H9 (cell line): ENCODE results near the gene OSR1. TPM values are rescaled to one million over a fixed set of nuclear protein-coding genes. Genes with fewer than 3 reads are reported as not detected.

Experiments
- DNase-seq: peaks from one replicate; pipeline ENCODE4 v3.0.0-alpha.2; 2017
- H2AFZ ChIP-seq: one replicate; pipeline ENCODE4 v1.6.1; 2013; ENCODE audit warnings: mild to moderate bottlenecking, low read length, control low read depth, moderate library complexity
- H2AK5ac ChIP-seq: 2 replicates; pipeline ENCODE4 v1.6.1; 2013; ENCODE audit warnings: low read length, control low read depth, mixed read lengths; ENCODE audit not compliant: insufficient read length
- H2BK120ac ChIP-seq: one replicate; pipeline ENCODE4 v1.6.1; 2013; ENCODE audit warnings: low read depth, mild to moderate bottlenecking, low read length, control low read depth, inconsistent platforms; ENCODE audit not compliant: poor library complexity, severe bottlenecking
- H2BK12ac ChIP-seq: 2 replicates; pipeline ENCODE4 v1.6.1; 2013; ENCODE audit warnings: low read length, control low read depth, mixed read lengths, low read depth; ENCODE audit not compliant: insufficient read length
- H2BK15ac ChIP-seq: 2 replicates; pipeline ENCODE4 v1.6.1; 2013; ENCODE audit warnings: low read depth, low read length, control low read depth
- H2BK20ac ChIP-seq: one replicate; pipeline ENCODE4 v1.6.1; 2013; ENCODE audit warnings: low read depth, mild to moderate bottlenecking, low read length, control low read depth, inconsistent platforms; ENCODE audit not compliant: poor library complexity, severe bottlenecking
- H2BK5ac ChIP-seq: 2 replicates; pipeline ENCODE4 v1.6.1; 2013; ENCODE audit warnings: low read length, control low read depth, mixed read lengths; ENCODE audit not compliant: insufficient read length
- H3K14ac ChIP-seq: 2 replicates; pipeline ENCODE4 v1.6.1; 2013; ENCODE audit warnings: low read length, control low read depth; ENCODE audit not compliant: insufficient read depth
- H3K18ac ChIP-seq: 2 replicates; pipeline ENCODE4 v1.6.1; 2013; ENCODE audit warnings: low read depth, mild to moderate bottlenecking, mixed read lengths, low read length, control low read depth; ENCODE audit not compliant: insufficient read length
- H3K23ac ChIP-seq: 2 replicates; pipeline ENCODE4 v1.6.1; 2013; ENCODE audit warnings: low read length, control low read depth, mixed read lengths, low read depth; ENCODE audit not compliant: insufficient read length
- H3K23me2 ChIP-seq: 2 replicates; pipeline ENCODE4 v1.6.1; 2013; ENCODE audit warnings: low read depth, mild to moderate bottlenecking, mixed read lengths, low read length, control low read depth; ENCODE audit not compliant: insufficient read length, poor library complexity, severe bottlenecking
- H3K27ac ChIP-seq: 2 replicates; pipeline ENCODE4 v1.5.1; 2013; ENCODE audit warnings: low read length, control low read depth, mixed read lengths, low read depth; ENCODE audit not compliant: insufficient read length
- H3K27me3 ChIP-seq: 2 replicates; pipeline ENCODE4 v1.6.1; 2013; ENCODE audit warnings: low read length, control low read depth, inconsistent platforms; ENCODE audit not compliant: insufficient read depth
- H3K4ac ChIP-seq: 2 replicates; pipeline ENCODE4 v1.6.1; 2013; ENCODE audit warnings: low read depth, mild to moderate bottlenecking, control low read depth, inconsistent platforms, low read length, moderate library complexity
- H3K4me1 ChIP-seq: 2 replicates; pipeline ENCODE4 v1.6.1; 2013; ENCODE audit warnings: low read length, control low read depth, inconsistent platforms; ENCODE audit not compliant: insufficient read depth
- H3K4me2 ChIP-seq: 2 replicates; pipeline ENCODE4 v1.6.1; 2013; ENCODE audit warnings: low read length, control low read depth, mixed read lengths; ENCODE audit not compliant: insufficient read length, insufficient read depth
- H3K56ac ChIP-seq: 2 replicates; pipeline ENCODE4 v1.6.1; 2013; ENCODE audit warnings: low read depth, mild to moderate bottlenecking, mixed read lengths, low read length, control low read depth; ENCODE audit not compliant: insufficient read length
- H3K79me1 ChIP-seq: 2 replicates; pipeline ENCODE4 v1.6.1; 2013; ENCODE audit warnings: low read depth, mild to moderate bottlenecking, moderate library complexity, low read length, control low read depth, inconsistent platforms; ENCODE audit not compliant: insufficient read depth, poor library complexity, severe bottlenecking
- H3K79me2 ChIP-seq: 2 replicates; pipeline ENCODE4 v1.6.1; 2013; ENCODE audit warnings: low read length, control low read depth, inconsistent platforms; ENCODE audit not compliant: insufficient read depth
- H3K9ac ChIP-seq: 2 replicates; pipeline ENCODE4 v1.6.1; 2013; ENCODE audit warnings: low read length, control low read depth, mixed read lengths; ENCODE audit not compliant: insufficient read length; ENCODE audit errors: extremely low read depth
- H3K9me3 ChIP-seq: one replicate; pipeline ENCODE4 v1.6.1; 2013; ENCODE audit warnings: low read depth, low read length, inconsistent platforms; ENCODE audit not compliant: control insufficient read depth
- H3T11ph ChIP-seq: one replicate; pipeline ENCODE4 v1.6.1; 2013; ENCODE audit warnings: mild to moderate bottlenecking, low read length, control low read depth, inconsistent platforms
- H4K20me1 ChIP-seq: one replicate; pipeline ENCODE4 v1.6.1; 2013; ENCODE audit not compliant: control insufficient read depth, insufficient read length, insufficient read depth
- H4K5ac ChIP-seq: 2 replicates; pipeline ENCODE4 v1.6.1; 2013; ENCODE audit warnings: low read depth, mild to moderate bottlenecking, mixed read lengths, low read length, control low read depth; ENCODE audit not compliant: insufficient read length
- H4K8ac ChIP-seq: replicated peaks from 2 replicates; pipeline ENCODE4 v1.6.1; 2013; ENCODE audit warnings: low read length, control low read depth, mixed read lengths, low read depth; ENCODE audit not compliant: insufficient read length
- H4K91ac ChIP-seq: 2 replicates; pipeline ENCODE4 v1.6.1; 2013; ENCODE audit warnings: low read depth, mild to moderate bottlenecking, moderate library complexity, mixed read lengths, low read length, control low read depth; ENCODE audit not compliant: insufficient read length
- H3K27ac Mint-ChIP-seq, 3 experiments: 2 replicates in 2 of 3; 3 replicates in 1 of 3; pipeline ENCODE4 v1.8.0; 2020 to 2021; ENCODE audit warnings: mixed read lengths in 3 of 3, mild to moderate bottlenecking in 1 of 3, moderate library complexity in 1 of 3
- H3K27me3 Mint-ChIP-seq: 2 replicates; pipeline ENCODE4 v1.8.0; 2021; ENCODE audit warnings: low read depth, mild to moderate bottlenecking, moderate library complexity, mixed read lengths
- H3K36me3 Mint-ChIP-seq, 3 experiments: 2 replicates in 2 of 3; 3 replicates in 1 of 3; pipeline ENCODE4 v1.8.0; 2020 to 2021; ENCODE audit warnings: low read depth in 3 of 3, mixed read lengths in 3 of 3; ENCODE audit not compliant: insufficient read depth in 1 of 3
- H3K4me1 Mint-ChIP-seq, 2 experiments: 2 replicates each; pipeline ENCODE4 v1.8.0; 2020; ENCODE audit warnings: mixed read lengths in 2 of 2
- H3K4me3 Mint-ChIP-seq, 2 experiments: 2 replicates in 1 of 2; 3 replicates in 1 of 2; pipeline ENCODE4 v1.8.0; 2020 to 2021; ENCODE audit warnings: mild to moderate bottlenecking in 2 of 2, mixed read lengths in 2 of 2, moderate library complexity in 1 of 2
- H3K9me3 Mint-ChIP-seq, 2 experiments: 2 replicates in 1 of 2; 3 replicates in 1 of 2; pipeline ENCODE4 v1.8.0; 2020; ENCODE audit warnings: mild to moderate bottlenecking in 2 of 2, mixed read lengths in 2 of 2, moderate library complexity in 1 of 2
- WGBS: extraction: QIAGEN DNeasy Blood & Tissue Kit; methylation state at CpG from one replicate; pipeline ENCODE4 v1.1.7; 2013; ENCODE audit warnings: missing lambda C conversion rate, low lambda C conversion rate, mixed read lengths; ENCODE audit not compliant: insufficient read length; ENCODE audit errors: extremely low coverage; 5-methylcytosine and 5-hydroxymethylcytosine counted together
- total RNA-seq: library from RNA; stranded (reverse); gene quantifications from 2 replicates; pipeline ENCODE4 v1.2.1, GENCODE V29; 2021
- TF ChIP-seq, protein P1 (sequence below): fragments of 200-600 bp; sonication (generic); conservative IDR thresholded peaks from 3 replicates; pipeline ENCODE4 v1.8.0; 2021; ENCODE audit warnings: antibody characterized with exemption, mild to moderate bottlenecking

The OSR1 gene
- total RNA-seq, 1 experiment from 2014 or later: 0.35 TPM

DNA sequence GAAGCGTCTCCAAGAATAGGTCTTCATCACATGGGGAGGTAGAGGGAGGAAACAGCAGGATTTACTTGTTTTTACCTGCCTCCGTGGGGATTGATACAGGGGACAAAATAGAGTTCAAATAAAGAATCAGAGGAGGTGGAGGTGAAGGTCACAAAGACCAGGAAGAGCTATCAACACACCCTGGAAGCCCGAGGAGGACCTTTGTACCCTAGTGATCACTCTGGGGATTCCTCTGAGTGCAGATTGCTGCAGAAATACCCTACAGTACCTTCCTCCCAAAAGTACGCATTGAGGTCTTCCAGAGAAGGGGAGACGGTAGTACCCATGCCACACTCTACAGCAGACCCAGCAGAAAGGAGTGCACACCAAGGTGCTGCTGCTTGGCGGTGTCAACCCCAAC lies 44.9 kb downstream of the OSR1 start:
- Histone ChIP-seq H3K23ac (no peak overlapping the region), H4K20me1 (no peaks in the 10 kb centered on the region), H3T11ph (no peak overlapping the region), H2BK15ac (no peak overlapping the region), H4K91ac (no peak overlapping the region), H3K56ac (no peak overlapping the region), H3K9me3 (no peaks in the 10 kb centered on the region), H3K79me2 (no peaks in the 10 kb centered on the region), H3K27ac (no peak overlapping the region), H3K4ac (no peak overlapping the region), H4K5ac (no peak overlapping the region), H2BK20ac (no peak overlapping the region), H4K8ac (no peak overlapping the region), H3K23me2 (no peaks in the 10 kb centered on the region), H3K14ac (no peak overlapping the region), H2AK5ac (no peak overlapping the region), H3K18ac (no peak overlapping the region), H3K9ac (no peak overlapping the region), H2BK12ac (no peak overlapping the region), H3K27me3 (no peaks in the 10 kb centered on the region), H3K4me1 (no peaks in the 10 kb centered on the region), H3K79me1 (no peaks in the 10 kb centered on the region), H2AFZ (no peak overlapping the region), H3K4me2 (no peak overlapping the region), H2BK5ac (no peak overlapping the region), H2BK120ac (no peak overlapping the region)
- Mint-ChIP-seq H3K27ac (no peak overlapping the region), H3K9me3 (peaks cover 5 to 11% of the 10 kb centered on the region in 2 experiments), H3K27me3 (peaks cover under 1% of the 10 kb centered on the region; the same call in 1 of the 2 replicates), H3K36me3 (peaks cover 0 to 10% (median under 1%) of the 10 kb centered on the region in 3 experiments; a peak in 3 of 7 replicates), H3K4me1 (no peaks in the 10 kb centered on the region), H3K4me3 (no peak overlapping the region)
- no peak for DNase-seq
- WGBS: no CpG with 5 or more reads among the region's 6 CpGs
- TF ChIP-seq, protein P1, sequence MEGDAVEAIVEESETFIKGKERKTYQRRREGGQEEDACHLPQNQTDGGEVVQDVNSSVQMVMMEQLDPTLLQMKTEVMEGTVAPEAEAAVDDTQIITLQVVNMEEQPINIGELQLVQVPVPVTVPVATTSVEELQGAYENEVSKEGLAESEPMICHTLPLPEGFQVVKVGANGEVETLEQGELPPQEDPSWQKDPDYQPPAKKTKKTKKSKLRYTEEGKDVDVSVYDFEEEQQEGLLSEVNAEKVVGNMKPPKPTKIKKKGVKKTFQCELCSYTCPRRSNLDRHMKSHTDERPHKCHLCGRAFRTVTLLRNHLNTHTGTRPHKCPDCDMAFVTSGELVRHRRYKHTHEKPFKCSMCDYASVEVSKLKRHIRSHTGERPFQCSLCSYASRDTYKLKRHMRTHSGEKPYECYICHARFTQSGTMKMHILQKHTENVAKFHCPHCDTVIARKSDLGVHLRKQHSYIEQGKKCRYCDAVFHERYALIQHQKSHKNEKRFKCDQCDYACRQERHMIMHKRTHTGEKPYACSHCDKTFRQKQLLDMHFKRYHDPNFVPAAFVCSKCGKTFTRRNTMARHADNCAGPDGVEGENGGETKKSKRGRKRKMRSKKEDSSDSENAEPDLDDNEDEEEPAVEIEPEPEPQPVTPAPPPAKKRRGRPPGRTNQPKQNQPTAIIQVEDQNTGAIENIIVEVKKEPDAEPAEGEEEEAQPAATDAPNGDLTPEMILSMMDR: no peak
